Inferior parietal cortex (tissue), 1 donor: Measurements from ENCODE around the gene PRDM11.

ENCODE experiments used
- DNase-seq: peaks from one replicate; pipeline ENCODE4 v3.0.0-alpha.2; 2016; ENCODE audit errors: extremely low spot score

The PRDM11 gene

GRCh38 chr11:45141631-45142030 lies 4.8 kb upstream of the PRDM11 start:
- no peak for DNase-seq

DNA sequence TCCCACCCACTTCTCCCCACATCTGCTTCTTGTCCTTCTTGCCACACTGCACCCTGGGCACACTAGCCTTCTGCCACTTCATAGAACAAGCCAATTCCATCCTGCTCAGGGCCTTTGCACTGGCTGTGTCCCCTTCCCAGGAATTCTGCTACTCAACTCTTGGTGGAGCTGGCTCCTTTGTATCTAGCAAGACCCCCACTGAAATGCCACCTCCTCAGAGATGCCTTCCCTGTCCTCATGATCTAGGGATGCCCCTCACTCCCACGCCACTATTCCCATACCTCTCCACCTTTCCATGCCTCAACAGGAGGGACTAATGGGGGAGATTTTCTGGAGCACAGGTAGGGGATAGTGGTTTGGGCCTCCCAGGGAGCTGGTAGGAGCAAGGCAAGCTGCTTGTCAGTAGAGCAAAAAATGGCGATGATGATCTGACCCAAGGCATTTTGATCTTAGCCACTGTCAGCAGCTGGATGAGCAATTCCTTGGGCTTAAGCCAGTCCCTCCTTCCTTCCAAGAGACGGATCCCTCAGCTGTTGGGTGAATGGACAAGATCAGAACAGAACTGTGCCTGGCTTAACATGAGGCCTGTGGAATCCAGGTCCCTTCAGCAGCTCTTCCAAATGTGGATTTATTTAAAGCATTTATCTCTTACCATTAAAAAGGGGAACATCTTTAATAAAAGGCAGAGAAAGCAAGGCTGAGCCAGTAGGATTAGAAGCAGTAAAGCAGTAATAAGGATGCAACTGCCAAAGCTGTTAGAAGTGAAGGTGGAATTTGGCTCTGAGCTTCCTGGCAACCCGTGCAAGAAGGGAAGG lies 4.0 kb upstream of the PRDM11 start:
- no peak for DNase-seq

- DNase-seq: no peak
Observed at GRCh38 chr11:45143494-45143893, 2.9 kb upstream of the PRDM11 start.

DNA sequence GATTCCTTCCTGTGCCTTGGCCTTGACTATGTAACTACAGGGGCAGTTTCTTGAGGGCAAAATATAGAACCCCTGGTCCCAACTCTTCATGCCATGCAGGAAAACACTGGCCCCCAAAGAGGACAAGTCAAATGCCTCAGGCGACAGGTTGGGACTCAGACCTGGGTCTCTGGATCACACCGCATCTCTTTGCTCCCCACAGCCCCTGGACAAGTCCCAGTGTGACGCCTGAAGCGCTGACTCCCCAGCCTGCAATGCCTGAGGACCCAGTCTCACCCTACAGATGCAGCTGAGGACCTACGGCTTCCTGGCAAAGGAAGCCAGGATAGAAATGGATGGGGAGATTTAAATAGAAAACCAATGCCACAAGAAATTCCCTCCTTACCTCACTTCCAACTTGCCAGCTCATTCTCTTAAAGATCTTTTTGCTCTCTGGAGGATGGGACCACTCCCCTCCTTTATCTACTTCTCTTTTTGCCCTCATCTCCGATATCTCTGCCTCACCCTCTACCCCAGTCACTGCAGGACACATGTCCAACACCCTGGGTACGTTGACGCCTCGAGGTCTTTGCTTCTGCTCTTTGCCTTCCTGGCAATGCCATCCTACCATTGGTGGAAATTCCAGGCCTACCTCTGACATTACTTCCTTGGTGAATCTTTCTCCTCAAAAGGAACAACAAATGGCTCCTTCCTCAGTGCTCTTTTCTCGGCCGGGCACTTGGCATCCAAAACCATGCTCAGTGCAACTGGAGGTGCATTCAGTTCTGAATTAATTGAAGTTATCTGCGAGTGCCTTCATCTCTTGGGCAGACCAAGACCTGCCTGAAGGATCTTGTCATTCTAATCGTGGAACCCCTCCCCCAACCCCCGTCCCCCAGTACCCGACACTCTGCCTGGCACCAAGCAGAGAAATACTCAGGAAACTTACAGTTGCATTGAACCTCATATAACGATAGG lies 2.0 kb upstream of the PRDM11 start:
- no peak for DNase-seq

GRCh38 chr11:45145083-45145378 lies 1.4 kb upstream of the PRDM11 start:
- DNase-seq: no peak

DNA sequence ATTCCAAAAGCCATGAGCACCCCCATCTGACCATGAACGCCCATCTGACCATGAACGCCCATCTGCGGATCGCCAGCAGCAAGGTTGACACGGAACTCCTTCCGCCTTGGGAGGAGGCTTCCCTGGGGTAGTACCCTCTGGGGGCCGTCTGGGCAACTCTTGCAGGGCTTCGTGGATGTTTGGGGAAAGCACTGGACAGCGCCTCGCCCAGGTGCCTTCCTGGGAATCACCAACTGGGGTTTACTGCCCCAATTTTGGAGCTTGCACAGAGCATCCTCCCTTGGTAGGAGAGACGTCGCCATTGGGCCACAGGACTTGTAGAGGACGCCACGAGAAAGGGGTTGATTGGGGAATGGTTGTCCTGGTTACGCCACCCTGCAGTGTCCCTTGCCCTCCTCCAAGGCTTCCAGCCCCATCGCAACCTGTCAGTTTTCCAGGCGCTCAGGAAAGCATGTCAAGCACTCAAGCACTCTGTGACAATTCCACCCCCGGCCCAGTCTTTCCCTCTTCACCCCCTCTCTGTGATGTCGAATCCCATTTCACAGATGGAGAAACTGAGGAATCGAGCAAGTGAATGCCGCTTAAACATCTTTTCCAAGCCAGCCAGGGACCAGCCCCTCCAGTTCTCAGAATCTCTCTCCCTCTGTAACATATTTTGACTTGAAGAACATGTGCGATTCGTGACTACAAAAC lies 914 bp upstream of the PRDM11 start:
- no peak for DNase-seq

DNA sequence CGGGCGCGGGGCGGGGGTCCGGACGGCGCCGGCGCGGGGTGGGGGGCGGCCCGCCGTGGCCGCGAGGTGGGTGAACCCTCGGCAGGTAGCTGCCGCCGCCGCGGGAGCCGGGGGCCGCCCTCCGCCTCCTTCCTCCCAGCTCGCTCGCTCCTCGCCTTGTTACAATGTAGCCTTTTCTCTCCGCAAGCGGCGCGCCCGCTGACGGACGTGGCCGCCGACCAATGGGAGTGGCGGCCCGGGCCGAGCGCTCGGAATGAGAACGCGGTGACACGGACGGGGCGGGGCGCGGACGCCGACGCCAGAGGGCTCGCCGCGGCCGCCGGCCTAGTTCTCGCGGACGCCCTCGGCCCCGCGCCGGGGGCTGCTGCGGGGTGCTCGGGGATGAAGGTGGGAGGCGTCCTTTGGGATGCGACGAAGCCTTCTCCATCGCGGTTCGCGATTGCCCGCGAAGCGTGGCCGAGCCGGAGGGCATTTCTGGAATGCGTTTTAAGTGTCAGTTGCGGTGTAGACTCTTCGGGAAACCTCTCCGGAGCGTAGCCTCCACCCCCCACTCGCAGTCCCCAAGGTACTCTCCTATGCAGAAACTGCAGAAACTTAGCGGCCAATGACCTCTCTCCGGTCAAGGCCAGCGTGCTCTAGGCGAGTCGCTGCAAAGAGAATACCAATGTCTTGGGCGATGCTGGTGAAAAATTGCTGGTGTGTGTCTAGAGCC lies 734 bp downstream of the PRDM11 start:
- peak; percentile 94 for DNase-seq

- DNase-seq: no peak
Observed at GRCh38 chr11:45147891-45148675, 1.6 kb downstream of the PRDM11 start.

- no peak for DNase-seq
Observed at GRCh38 chr11:45149483-45150056, 3.1 kb downstream of the PRDM11 start.

DNA sequence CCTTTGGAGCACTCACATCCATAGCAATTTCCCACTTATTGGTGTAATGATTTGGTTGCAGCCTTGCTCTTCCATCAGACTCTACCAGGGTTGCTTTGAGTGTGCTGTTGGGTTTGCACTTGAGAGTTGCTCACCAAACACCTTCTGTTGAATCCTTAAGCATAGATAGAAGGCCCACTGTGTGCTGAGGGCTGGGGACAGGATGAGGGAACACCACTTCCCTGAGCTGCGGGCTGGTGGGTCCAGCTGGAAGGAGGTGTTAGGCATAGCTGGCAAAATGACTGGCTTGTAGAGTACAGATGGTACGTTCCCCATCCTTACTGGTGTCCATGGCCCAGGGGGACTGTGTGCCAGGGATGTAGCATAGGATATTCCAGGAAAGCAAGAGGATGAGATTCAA lies 3.9 kb downstream of the PRDM11 start:
- DNase-seq: no peak

DNA sequence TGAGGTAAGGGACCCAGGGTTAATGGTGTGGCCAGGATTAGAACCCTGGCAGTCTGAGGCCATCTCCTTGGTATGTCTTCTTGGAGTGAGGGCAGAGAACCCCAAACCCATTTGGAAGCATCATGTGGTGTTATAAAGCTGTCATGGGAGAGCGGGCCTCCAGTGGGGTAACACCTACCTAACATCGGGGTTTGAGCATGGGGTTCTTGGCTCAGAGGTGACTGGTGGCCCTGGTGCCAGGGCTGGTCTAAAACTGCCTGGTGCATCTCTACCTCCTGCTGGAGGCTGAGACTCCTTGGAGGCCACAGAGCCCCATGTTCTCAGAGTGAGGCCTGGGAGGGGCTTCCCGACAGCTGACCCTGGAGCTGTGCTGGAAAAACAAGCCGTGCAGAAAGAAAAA lies 4.5 kb downstream of the PRDM11 start:
- no peak for DNase-seq

GRCh38 chr11:45151362-45151982 lies 5.0 kb downstream of the PRDM11 start:
- no peak for DNase-seq

DNA sequence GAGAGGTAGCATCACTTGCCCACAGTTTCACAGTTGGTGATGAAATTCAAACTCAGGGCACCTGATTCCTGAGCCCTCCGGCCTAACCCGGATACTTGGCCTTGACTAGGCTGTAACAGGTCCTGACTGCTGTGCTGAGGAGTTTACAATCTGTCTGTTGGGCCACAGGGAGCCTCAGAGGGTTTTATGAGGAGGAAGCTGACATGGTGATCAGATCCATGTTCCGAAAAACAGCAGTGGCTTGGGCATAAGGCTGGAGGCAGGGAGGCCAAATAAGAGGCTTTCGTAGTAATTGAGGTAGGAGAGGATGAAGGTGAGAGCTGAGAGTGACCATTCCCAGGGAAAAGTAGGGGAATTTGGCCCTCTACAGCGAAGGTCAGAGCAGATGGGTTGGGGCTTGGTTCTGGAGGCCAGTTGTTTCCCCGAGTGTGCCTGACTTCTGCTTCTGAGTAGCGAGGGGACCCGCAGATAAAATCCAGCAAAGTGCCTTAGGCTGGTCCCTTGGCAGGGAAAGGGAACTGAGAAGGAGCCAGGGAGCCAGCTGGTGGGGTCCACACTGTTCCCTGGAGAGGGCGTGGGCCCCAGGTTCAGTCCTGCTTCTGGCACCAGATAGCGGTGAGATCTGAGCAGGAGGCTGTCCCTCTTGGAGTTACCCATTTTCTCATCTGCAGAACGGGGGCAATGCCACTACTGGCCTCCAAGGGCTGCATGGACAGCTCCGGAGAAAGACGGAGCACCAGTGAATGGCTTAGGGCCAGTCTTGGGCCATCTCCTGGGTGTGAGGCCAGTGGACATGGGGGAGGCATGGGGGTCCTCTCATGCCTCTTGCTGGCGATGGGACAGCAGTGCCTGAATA lies 6.5 kb downstream of the PRDM11 start:
- DNase-seq: no peak

- no peak for DNase-seq
Observed at GRCh38 chr11:45154276-45154675, 7.8 kb downstream of the PRDM11 start.

GRCh38 chr11:45155058-45155551 lies 8.7 kb downstream of the PRDM11 start:
- no peak for DNase-seq

DNA sequence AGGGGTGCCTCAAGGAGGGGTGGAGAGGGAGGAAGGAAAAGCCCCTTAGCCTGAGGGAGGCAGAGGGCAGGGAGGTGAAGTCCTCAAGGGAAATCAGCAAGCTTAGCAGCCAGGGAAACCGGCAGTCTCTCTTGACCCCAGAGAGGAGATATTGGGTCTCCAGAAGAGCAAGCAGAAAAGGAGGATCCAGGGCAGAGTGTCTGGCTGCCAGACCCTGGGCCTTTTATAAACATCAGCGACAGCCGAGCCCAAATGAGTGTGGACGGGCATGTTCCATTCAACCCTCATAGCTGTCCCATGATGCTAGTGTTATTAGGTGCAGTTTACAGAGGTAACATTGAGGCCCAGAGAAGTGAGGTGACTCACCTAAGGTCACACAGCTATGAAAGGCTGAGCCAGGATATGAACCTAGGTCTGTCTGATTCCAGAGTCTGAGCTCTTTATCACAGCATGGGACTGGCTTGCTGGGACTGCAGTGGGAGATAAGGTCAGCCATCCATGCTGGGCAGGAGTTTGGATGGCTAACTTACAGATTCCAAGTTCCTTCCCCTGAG lies 9.3 kb downstream of the PRDM11 start:
- no peak for DNase-seq

DNA sequence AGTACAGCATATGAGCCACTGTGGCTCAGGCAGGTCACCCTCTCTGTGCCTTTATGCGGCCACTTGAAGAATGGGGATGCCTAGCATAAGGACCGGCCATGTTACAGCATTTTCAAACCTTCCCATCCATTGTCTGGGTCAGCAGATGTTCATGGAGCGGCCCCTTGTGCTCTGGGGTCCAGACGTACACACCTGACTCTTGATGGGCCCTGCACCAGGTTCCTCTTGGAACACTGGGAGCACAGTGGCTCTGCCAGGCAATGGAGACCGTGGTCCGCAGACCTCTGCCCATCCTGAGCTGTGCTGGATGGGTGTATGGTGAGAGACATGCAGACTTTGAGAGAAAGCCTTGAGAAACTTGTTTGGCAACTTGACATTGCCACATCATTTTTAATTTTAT lies 9.8 kb downstream of the PRDM11 start:
- no peak for DNase-seq

- no peak for DNase-seq
Observed at GRCh38 chr11:45156741-45157140, 10.3 kb downstream of the PRDM11 start.
